22Rv1 (cell line): ENCODE results near the gene GON4L.

Experiments used
- H3K27ac ChIP-seq: fragments of 450-650 bp; 2 replicates; pipeline ENCODE4 v1.5.1; 2017
- CTCF ChIP-seq: fragments of 450-650 bp; IDR thresholded peaks from 2 replicates; pipeline ENCODE4 v1.5.1; 2017; ENCODE audit warnings: mild to moderate bottlenecking
- ZFX ChIP-seq: fragments of 450-650 bp; IDR thresholded peaks from 2 replicates; pipeline ENCODE4 v1.6.1; 2017; ENCODE audit warnings: antibody characterized with exemption, borderline replicate concordance

The GON4L gene

GRCh38 chr1:155871390-155871789 is 14.4 kb upstream of the GON4L start:
- no peak overlapping the region for H3K27ac ChIP-seq
- TF ChIP-seq ZFX (no peak), CTCF (no peak)

- TF ChIP-seq CTCF (no peak), ZFX (no peak)
- H3K27ac ChIP-seq, result no peak overlapping the region
These were observed 10.8 kb upstream of the GON4L start for GRCh38 chr1:155867766-155868165.

- no peak overlapping the region for H3K27ac ChIP-seq
- TF ChIP-seq ZFX, result no peak
- no peak for TF ChIP-seq CTCF
These were observed 7.4 kb upstream of the GON4L start for GRCh38 chr1:155864393-155864792.

- no peak overlapping the region for H3K27ac ChIP-seq
- no peak for TF ChIP-seq ZFX
- no peak for TF ChIP-seq CTCF
These were observed 4.9 kb upstream of the GON4L start for GRCh38 chr1:155861896-155862295.

- TF ChIP-seq ZFX, result no peak
- TF ChIP-seq CTCF, result no peak
- no peak overlapping the region for H3K27ac ChIP-seq
These were observed 4.0 kb upstream of the GON4L start for GRCh38 chr1:155860970-155861510.

GRCh38 chr1:155859881-155860871 is 3.2 kb upstream of the GON4L start:
- H3K27ac ChIP-seq, result no peak overlapping the region
- TF ChIP-seq ZFX (no peak), CTCF (no peak)
